GM12801 (cell line): ENCODE measurements around the gene DMRTA2.

Source experiments
- CTCF ChIP-seq: IDR thresholded peaks from one replicate; pipeline ENCODE4 v1.5.1; 2011; ENCODE audit warnings: control low read depth; ENCODE audit not compliant: insufficient read length; ENCODE audit errors: extremely low read depth

The DMRTA2 gene

GRCh38 chr1:50412813-50413476, 10.3 kb downstream of the DMRTA2 start:
- no peak for TF ChIP-seq CTCF

GRCh38 chr1:50405814-50406213, 17.4 kb downstream of the DMRTA2 start:
- no peak for TF ChIP-seq CTCF

- no peak for TF ChIP-seq CTCF
Measured at GRCh38 chr1:50393522-50394120, 29.6 kb downstream of the DMRTA2 start.

- no peak for TF ChIP-seq CTCF
Measured at GRCh38 chr1:50378770-50379169, 44.5 kb downstream of the DMRTA2 start.

- no peak for TF ChIP-seq CTCF
Measured at GRCh38 chr1:50373532-50373931, 49.7 kb downstream of the DMRTA2 start.

GRCh38 chr1:50371749-50372148, 51.5 kb downstream of the DMRTA2 start:
- TF ChIP-seq CTCF = no peak

GRCh38 chr1:50369830-50370229, 53.4 kb downstream of the DMRTA2 start:
- no peak for TF ChIP-seq CTCF
